Thyroid gland (tissue), 4 donors: ENCODE results near the gene CHST8.

Experiments
- CTCF ChIP-seq, 6 experiments: fragments of 200-600 bp in 3 of 6; fragments of 450-650 bp in 3 of 6; sonication (generic) in 3 of 6; IDR thresholded peaks; one replicate each; pipeline ENCODE4 v1.5.1; 2016 to 2019; ENCODE audit warnings: antibody characterized with exemption in 6 of 6, mild to moderate bottlenecking in 2 of 6, inconsistent platforms in 1 of 6, moderate library complexity in 1 of 6
- POLR2A ChIP-seq, 2 donors: fragments of 450-650 bp; IDR thresholded peaks; one replicate each; pipeline ENCODE4 v1.6.1; 2017; ENCODE audit warnings: antibody characterized with exemption in 2 of 2, mild to moderate bottlenecking in 2 of 2, moderate library complexity in 1 of 2

DNA sequence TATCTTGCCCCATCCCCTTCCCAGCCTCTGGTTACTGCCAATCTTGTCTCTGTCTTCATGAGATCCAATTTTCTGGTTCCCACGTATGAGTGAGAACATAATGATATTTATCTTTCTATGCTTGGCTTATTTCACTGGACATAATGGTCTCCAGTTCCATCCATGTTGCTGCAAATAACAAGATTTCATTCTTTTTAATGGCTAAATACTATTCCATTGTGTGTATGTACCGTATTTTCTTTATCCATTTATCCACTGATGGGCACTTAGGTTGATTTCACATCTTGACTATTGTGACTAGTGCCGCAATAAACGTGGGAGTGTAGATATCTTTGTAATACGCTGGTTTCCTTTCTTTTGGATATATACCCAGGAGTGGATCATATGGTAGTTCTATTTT lies 43.0 kb downstream of the CHST8 start:
- TF ChIP-seq CTCF (IDR thresholded peaks at IDR 0.05) (no peak), POLR2A (IDR thresholded peaks at IDR 0.05) (no peak)
